WTC11 (cell line): ENCODE data around the gene C1QTNF8. TPM values are rescaled to one million over a fixed set of nuclear protein-coding genes. Genes with fewer than 3 reads are reported as not detected.

ENCODE experiments used
- ATAC-seq: fragments of 200-7000 bp; cut with Tn5 transposase; 2 replicates; pipeline ENCODE4 v1.10.0; 2021; ENCODE audit warnings: mild to moderate bottlenecking, moderate library complexity
- CTCF ChIA-PET: fragments of 300-600 bp; sonication (Branson Sonifier 250); formaldehyde crosslinking; loops from one replicate; lab custom pipeline; 2021; ENCODE audit warnings: antibody characterized with exemption; lab: Charles Lee
- POLR2A ChIA-PET: fragments of 350-600 bp; sonication (Branson Sonifier 250); formaldehyde crosslinking; loops from one replicate; lab custom pipeline; 2021; ENCODE audit warnings: antibody characterized with exemption; lab: Charles Lee
- DNase-seq: peaks from one replicate; pipeline ENCODE4 v3.0.0; 2021; ENCODE audit warnings: low spot score
- H3K27ac Mint-ChIP-seq: 2 replicates; pipeline ENCODE4 v1.8.0; 2021; ENCODE audit warnings: mixed read lengths
- H3K27me3 Mint-ChIP-seq: 2 replicates; pipeline ENCODE4 v1.8.0; 2021; ENCODE audit warnings: low read depth, mild to moderate bottlenecking, moderate library complexity, mixed read lengths
- H3K36me3 Mint-ChIP-seq: 2 replicates; pipeline ENCODE4 v1.8.0; 2021; ENCODE audit warnings: mixed read lengths
- H3K4me1 Mint-ChIP-seq: 2 replicates; pipeline ENCODE4 v1.8.0; 2022; ENCODE audit warnings: mixed read lengths
- H3K4me3 Mint-ChIP-seq: 2 replicates; pipeline ENCODE4 v1.8.0; 2021; ENCODE audit warnings: mild to moderate bottlenecking, moderate library complexity, mixed read lengths
- H3K9me3 Mint-ChIP-seq: 2 replicates; pipeline ENCODE4 v1.8.0; 2021; ENCODE audit warnings: mixed read lengths
- ATF1 ChIP-seq: sonication (generic); formaldehyde crosslinking; IDR thresholded peaks from 2 replicates; pipeline ENCODE4 v1.8.1; 2023; ENCODE audit warnings: mild to moderate bottlenecking, moderate library complexity, missing genetic modification reagents
- CBFB ChIP-seq: sonication (generic); formaldehyde crosslinking; IDR thresholded peaks from 2 replicates; pipeline ENCODE4 v1.8.1; 2022; ENCODE audit warnings: mild to moderate bottlenecking, low read depth, missing genetic modification reagents
- EMX1 ChIP-seq: fragments of 250-450 bp; sonication (Bioruptor Pico); IDR thresholded peaks from 2 replicates; pipeline ENCODE4 v1.8.0; 2021; ENCODE audit warnings: mild to moderate bottlenecking
- GTF2I ChIP-seq: fragments of 250-450 bp; sonication (Bioruptor Pico); conservative IDR thresholded peaks from 2 replicates; pipeline ENCODE4 v1.4.0; 2021; ENCODE audit warnings: mild to moderate bottlenecking
- HMGA2 ChIP-seq: fragments of 250-450 bp; sonication (Bioruptor Pico); IDR thresholded peaks from 2 replicates; pipeline ENCODE4 v1.4.0; 2021; ENCODE audit warnings: mild to moderate bottlenecking, moderate library complexity
- MYBL2 ChIP-seq: sonication (generic); formaldehyde crosslinking; IDR thresholded peaks from 2 replicates; pipeline ENCODE4 v1.8.1; 2023; ENCODE audit warnings: mild to moderate bottlenecking, moderate library complexity, missing genetic modification reagents
- NFATC4 ChIP-seq: fragments of 250-450 bp; sonication (Bioruptor Pico); IDR thresholded peaks from 2 replicates; pipeline ENCODE4 v1.9.0; 2021; ENCODE audit warnings: mild to moderate bottlenecking
- NFE2L1 ChIP-seq: sonication (generic); formaldehyde crosslinking; IDR thresholded peaks from 2 replicates; pipeline ENCODE4 v1.8.1; 2023; ENCODE audit warnings: missing genetic modification reagents
- NR2C2 ChIP-seq: sonication (generic); formaldehyde crosslinking; IDR thresholded peaks from 2 replicates; pipeline ENCODE4 v1.8.0; 2022; ENCODE audit warnings: mild to moderate bottlenecking, missing genetic modification reagents
- PRRX2 ChIP-seq: fragments of 250-450 bp; sonication (Bioruptor Pico); IDR thresholded peaks from 2 replicates; pipeline ENCODE4 v1.8.0; 2021; ENCODE audit warnings: mild to moderate bottlenecking
- SMAD3 ChIP-seq: sonication (generic); formaldehyde crosslinking; IDR thresholded peaks from 2 replicates; pipeline ENCODE4 v1.8.0; 2022; ENCODE audit warnings: missing genetic modification reagents, mild to moderate bottlenecking, borderline replicate concordance
- ZNF121 ChIP-seq: sonication (generic); formaldehyde crosslinking; IDR thresholded peaks from 2 replicates; pipeline ENCODE4 v1.8.0; 2023; ENCODE audit warnings: missing genetic modification reagents
- ZNF138 ChIP-seq: sonication (generic); formaldehyde crosslinking; conservative IDR thresholded peaks from 2 replicates; pipeline ENCODE4 v1.8.1; 2022; ENCODE audit warnings: mild to moderate bottlenecking, moderate library complexity, missing genetic modification reagents
- ZNF232 ChIP-seq: sonication (generic); formaldehyde crosslinking; IDR thresholded peaks from 2 replicates; pipeline ENCODE4 v1.8.0; 2022; ENCODE audit warnings: mild to moderate bottlenecking, missing genetic modification reagents
- ZNF416 ChIP-seq: fragments of 250-450 bp; sonication (Bioruptor Pico); IDR thresholded peaks from 2 replicates; pipeline ENCODE4 v1.9.0; 2021; ENCODE audit warnings: mild to moderate bottlenecking, inconsistent platforms
- total RNA-seq: library from RNA; stranded (reverse); gene quantifications from 3 replicates; pipeline ENCODE4 v1.2.3, GENCODE V29; 2021
- TF ChIP-seq, protein P1 (sequence below): sonication (generic); formaldehyde crosslinking; IDR thresholded peaks from 2 replicates; pipeline ENCODE4 v1.8.1; 2023; ENCODE audit warnings: mild to moderate bottlenecking, moderate library complexity, missing genetic modification reagents
- TF ChIP-seq, protein P2 (sequence below): fragments of 250-450 bp; sonication (Bioruptor Pico); IDR thresholded peaks from 2 replicates; pipeline ENCODE4 v1.8.0; 2021; ENCODE audit warnings: mild to moderate bottlenecking
- TF ChIP-seq, protein P3 (sequence below): sonication (generic); formaldehyde crosslinking; IDR thresholded peaks from 2 replicates; pipeline ENCODE4 v1.8.0; 2023; ENCODE audit warnings: missing genetic modification reagents
- TF ChIP-seq, protein P4 (sequence below): sonication (generic); formaldehyde crosslinking; IDR thresholded peaks from 2 replicates; pipeline ENCODE4 v1.8.1; 2023; ENCODE audit warnings: mild to moderate bottlenecking, missing genetic modification reagents
- TF ChIP-seq, protein P5 (sequence below): sonication (generic); formaldehyde crosslinking; IDR thresholded peaks from 2 replicates; pipeline ENCODE4 v1.8.0; 2022; ENCODE audit warnings: mild to moderate bottlenecking, missing genetic modification reagents
- TF ChIP-seq, protein P6 (sequence below): fragments of 200-600 bp; IDR thresholded peaks from 2 replicates; pipeline ENCODE4 v1.8.0; 2022; ENCODE audit warnings: antibody characterized with exemption

C1QTNF8 gene
- total RNA-seq, 1 experiment from 2014 or later, result 0.13 TPM

DNA sequence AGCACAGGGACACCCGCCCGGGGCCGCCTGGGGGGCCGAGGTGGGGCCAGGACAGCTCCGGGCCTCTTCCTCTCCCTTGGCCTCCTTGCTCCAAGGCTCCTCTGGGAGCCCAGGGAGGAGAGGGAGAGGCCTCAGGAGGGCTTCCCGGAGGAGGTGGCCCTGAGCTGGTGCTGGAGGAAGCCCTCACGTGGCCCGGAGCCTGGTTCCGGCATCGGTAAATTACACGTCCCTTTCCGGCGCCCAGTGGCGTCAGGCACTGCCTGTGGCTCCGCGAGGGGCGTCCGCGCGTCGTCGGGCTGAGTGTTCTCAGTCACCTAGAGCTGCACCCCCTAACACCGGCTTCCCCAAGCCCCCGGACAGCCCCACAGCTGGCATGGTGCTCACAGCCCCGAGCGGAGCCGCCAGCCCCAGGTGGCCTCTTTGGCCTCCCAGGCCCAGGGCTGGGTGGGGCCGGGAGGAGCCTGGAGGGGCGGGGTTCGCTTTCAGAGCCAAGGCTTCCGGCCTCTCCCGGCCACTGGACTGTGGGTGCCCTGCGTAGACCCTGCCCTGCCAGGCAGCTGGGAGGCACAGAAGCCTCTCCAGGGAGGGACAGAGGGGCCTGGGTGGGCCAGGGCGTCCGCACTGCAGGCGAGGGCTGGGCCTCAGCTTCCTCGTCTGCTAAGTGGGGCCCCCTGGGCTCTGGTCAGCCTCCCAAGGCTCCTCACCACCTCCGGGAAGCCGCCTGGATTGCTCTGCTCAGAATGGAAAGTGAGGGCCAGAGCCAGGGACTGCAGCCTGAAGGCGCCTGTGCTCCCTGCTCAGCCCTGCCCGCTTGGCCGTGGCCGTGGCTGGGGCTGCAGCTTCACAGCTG, 51.4 kb downstream of the C1QTNF8 start (continued):
- TF ChIP-seq ZNF232 (CRISPR knock-in tag) (no peak), HMGA2 (CRISPR knock-in tag) (no peak), ZNF416 (CRISPR knock-in tag) (no peak)
- TF ChIP-seq, protein P1, sequence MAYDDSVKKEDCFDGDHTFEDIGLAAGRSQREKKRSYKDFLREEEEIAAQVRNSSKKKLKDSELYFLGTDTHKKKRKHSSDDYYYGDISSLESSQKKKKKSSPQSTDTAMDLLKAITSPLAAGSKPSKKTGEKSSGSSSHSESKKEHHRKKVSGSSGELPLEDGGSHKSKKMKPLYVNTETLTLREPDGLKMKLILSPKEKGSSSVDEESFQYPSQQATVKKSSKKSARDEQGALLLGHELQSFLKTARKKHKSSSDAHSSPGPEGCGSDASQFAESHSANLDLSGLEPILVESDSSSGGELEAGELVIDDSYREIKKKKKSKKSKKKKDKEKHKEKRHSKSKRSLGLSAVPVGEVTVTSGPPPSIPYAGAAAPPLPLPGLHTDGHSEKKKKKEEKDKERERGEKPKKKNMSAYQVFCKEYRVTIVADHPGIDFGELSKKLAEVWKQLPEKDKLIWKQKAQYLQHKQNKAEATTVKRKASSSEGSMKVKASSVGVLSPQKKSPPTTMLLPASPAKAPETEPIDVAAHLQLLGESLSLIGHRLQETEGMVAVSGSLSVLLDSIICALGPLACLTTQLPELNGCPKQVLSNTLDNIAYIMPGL (CRISPR knock-in tag), result no peak
- TF ChIP-seq, all 79 proteins: peak for 0

DNA sequence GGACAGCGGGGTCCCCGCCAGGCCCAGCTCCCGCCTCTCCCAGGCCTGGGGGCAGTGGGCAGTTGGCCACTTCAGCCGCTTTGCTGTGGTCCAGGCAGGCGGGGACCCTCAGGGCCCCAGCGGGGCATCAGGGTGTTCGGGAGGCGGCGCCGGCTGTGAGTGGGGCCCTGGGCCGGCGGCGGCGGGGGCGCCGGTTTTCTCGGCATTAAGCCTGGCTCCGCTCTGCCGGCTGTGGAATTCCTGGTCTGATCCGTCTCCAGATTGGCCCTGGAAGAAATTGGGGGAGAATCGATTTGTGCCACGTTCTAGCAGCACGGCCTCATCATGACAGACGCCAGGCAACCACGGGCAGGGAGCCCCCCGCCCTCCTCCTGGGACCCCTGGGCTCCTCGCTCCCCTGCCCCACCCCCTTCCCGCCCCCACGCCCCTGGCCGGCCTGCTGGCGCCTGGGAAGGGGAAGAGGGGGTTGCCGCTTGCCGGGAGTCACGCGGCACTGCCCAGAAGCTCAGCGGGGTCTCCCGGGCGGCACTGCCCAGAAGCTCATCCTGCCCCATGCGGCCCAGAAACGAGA, 52.1 kb downstream of the C1QTNF8 start:
- POLR2A ChIA-PET, result no interaction called here
- Mint-ChIP-seq H3K4me1 (no peaks in the 10 kb centered on the region), H3K4me3 (no peak overlapping the region), H3K36me3 (no peaks in the 10 kb centered on the region), H3K27ac (no peak overlapping the region), H3K27me3 (no peaks in the 10 kb centered on the region), H3K9me3 (peaks cover 9% of the 10 kb centered on the region)
- ATAC-seq, result no peak
- CTCF ChIA-PET, result interaction anchor here (2.5 kb wide), 1 partner anchor 13 kb away, joined by 19 read pairs; no protein-coding TSS in a partner anchor
- TF ChIP-seq, protein P2, sequence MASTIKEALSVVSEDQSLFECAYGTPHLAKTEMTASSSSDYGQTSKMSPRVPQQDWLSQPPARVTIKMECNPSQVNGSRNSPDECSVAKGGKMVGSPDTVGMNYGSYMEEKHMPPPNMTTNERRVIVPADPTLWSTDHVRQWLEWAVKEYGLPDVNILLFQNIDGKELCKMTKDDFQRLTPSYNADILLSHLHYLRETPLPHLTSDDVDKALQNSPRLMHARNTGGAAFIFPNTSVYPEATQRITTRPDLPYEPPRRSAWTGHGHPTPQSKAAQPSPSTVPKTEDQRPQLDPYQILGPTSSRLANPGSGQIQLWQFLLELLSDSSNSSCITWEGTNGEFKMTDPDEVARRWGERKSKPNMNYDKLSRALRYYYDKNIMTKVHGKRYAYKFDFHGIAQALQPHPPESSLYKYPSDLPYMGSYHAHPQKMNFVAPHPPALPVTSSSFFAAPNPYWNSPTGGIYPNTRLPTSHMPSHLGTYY, result no peak
- TF ChIP-seq PRRX2 (CRISPR knock-in tag) (no peak), ZNF138 (CRISPR knock-in tag) (no peak), NR2C2 (CRISPR knock-in tag) (no peak), CBFB (CRISPR knock-in tag) (no peak), GTF2I (no peak), ZNF121 (CRISPR knock-in tag) (no peak), ATF1 (CRISPR knock-in tag) (no peak), MYBL2 (CRISPR knock-in tag) (no peak), EMX1 (CRISPR knock-in tag) (no peak), NFE2L1 (CRISPR knock-in tag) (no peak), NFATC4 (no peak), SMAD3 (no peak)
- TF ChIP-seq, protein P3, sequence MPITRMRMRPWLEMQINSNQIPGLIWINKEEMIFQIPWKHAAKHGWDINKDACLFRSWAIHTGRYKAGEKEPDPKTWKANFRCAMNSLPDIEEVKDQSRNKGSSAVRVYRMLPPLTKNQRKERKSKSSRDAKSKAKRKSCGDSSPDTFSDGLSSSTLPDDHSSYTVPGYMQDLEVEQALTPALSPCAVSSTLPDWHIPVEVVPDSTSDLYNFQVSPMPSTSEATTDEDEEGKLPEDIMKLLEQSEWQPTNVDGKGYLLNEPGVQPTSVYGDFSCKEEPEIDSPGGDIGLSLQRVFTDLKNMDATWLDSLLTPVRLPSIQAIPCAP (CRISPR knock-in tag), result no peak
- TF ChIP-seq, protein P4, sequence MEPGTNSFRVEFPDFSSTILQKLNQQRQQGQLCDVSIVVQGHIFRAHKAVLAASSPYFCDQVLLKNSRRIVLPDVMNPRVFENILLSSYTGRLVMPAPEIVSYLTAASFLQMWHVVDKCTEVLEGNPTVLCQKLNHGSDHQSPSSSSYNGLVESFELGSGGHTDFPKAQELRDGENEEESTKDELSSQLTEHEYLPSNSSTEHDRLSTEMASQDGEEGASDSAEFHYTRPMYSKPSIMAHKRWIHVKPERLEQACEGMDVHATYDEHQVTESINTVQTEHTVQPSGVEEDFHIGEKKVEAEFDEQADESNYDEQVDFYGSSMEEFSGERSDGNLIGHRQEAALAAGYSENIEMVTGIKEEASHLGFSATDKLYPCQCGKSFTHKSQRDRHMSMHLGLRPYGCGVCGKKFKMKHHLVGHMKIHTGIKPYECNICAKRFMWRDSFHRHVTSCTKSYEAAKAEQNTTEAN (CRISPR knock-in tag), result no peak
- TF ChIP-seq, protein P5, sequence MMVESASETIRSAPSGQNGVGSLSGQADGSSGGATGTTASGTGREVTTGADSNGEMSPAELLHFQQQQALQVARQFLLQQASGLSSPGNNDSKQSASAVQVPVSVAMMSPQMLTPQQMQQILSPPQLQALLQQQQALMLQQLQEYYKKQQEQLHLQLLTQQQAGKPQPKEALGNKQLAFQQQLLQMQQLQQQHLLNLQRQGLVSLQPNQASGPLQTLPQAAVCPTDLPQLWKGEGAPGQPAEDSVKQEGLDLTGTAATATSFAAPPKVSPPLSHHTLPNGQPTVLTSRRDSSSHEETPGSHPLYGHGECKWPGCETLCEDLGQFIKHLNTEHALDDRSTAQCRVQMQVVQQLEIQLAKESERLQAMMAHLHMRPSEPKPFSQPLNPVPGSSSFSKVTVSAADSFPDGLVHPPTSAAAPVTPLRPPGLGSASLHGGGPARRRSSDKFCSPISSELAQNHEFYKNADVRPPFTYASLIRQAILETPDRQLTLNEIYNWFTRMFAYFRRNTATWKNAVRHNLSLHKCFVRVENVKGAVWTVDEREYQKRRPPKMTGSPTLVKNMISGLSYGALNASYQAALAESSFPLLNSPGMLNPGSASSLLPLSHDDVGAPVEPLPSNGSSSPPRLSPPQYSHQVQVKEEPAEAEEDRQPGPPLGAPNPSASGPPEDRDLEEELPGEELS, result no peak
- TF ChIP-seq, protein P6, sequence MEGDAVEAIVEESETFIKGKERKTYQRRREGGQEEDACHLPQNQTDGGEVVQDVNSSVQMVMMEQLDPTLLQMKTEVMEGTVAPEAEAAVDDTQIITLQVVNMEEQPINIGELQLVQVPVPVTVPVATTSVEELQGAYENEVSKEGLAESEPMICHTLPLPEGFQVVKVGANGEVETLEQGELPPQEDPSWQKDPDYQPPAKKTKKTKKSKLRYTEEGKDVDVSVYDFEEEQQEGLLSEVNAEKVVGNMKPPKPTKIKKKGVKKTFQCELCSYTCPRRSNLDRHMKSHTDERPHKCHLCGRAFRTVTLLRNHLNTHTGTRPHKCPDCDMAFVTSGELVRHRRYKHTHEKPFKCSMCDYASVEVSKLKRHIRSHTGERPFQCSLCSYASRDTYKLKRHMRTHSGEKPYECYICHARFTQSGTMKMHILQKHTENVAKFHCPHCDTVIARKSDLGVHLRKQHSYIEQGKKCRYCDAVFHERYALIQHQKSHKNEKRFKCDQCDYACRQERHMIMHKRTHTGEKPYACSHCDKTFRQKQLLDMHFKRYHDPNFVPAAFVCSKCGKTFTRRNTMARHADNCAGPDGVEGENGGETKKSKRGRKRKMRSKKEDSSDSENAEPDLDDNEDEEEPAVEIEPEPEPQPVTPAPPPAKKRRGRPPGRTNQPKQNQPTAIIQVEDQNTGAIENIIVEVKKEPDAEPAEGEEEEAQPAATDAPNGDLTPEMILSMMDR, result no peak
- no peak for DNase-seq
